Measurements from ENCODE around the gene TRAP1. TPM values are rescaled to one million over a fixed set of nuclear protein-coding genes. Genes with fewer than 3 reads are reported as not detected.
A peak's percentile ranks its signal among the peaks of the same experiment; 100 is the strongest.

TRAP1 gene
- total RNA-seq, 1 experiment from 2014 or later: 204 TPM

DNA sequence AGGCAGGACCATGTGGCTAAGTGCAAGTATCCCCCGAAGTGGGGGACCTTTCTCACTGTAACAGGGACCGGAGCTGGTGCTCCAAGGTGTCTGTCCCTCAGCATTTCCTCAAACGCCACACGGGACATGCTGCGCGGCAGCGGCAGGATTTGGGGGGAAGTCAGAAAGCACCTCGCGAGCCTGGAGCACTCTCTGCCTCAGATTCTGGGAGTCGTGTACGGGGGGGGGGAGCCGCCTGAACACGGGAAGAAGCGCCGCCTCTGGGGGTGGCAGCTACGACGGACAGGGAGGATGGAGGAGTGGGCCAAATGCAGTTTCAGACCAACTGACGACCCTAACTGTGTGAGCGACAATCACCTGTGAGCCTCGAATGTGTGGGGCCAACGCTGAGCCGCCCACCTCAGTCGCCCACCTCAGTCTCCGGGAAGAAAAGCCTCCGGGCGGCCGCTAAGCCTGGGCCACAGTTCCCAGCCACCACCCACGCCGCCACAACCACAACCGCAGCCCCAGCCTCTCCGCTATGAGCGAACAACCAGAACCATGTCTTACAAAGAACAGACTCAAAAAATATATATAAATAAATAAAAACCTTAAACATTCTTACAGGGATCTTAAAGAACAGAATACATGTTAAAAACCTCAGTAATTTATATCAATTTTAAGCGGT is 8.8 kb upstream of the TRAP1 start:
- peaks cover 6% of the 10 kb centered on the region for H4K20me1 ChIP-seq (ENCODE audit: insufficient read depth)
- BruUV-seq (replicated peaks): no TSS peak
- intact Hi-C loops (cut with micrococcal nuclease; ENCODE audit: unreplicated experiment): no loop called here
- peaks cover 10% of the 10 kb centered on the region; the same call in 1 of the 2 replicates for H3F3A ChIP-seq (ENCODE audit: insufficient read depth, low read depth)
- no peak overlapping the region for H3K27ac ChIP-seq
- H3K79me2 ChIP-seq (ENCODE audit: low read depth): no peaks in the 10 kb centered on the region
- POLR2A ChIA-PET (ENCODE audit: unreplicated experiment): interaction anchor here (0.7 kb wide), 1 partner anchor 142 kb away, joined by 4 read pairs; no protein-coding TSS in a partner anchor
- no peak overlapping the region for H3K4me2 ChIP-seq
- H2AFZ ChIP-seq: no peak overlapping the region
- DNase-seq: no peak
- no peaks in the 10 kb centered on the region for H3K27me3 ChIP-seq (ENCODE audit: insufficient read depth, low read depth)
- H3K36me3 ChIP-seq (ENCODE audit: low read depth): 0 out of 2 replicates have a peak, but pooled peaks cover 3% of the 10 kb centered on the region
- H3K9me3 ChIP-seq (ENCODE audit: insufficient read depth, low read depth): no peaks in the 10 kb centered on the region
- no peaks in the 10 kb centered on the region for H3K9me2 ChIP-seq (ENCODE audit: insufficient read depth)
- no peaks in the 10 kb centered on the region for H3K4me1 ChIP-seq (replicated peaks; ENCODE audit: insufficient read depth)
- CTCF ChIA-PET: no interaction called here
- no peak overlapping the region for H3K4me3 ChIP-seq
- no peak for TF ChIP-seq CTCF (conservative IDR thresholded peaks at IDR 0.05)
- no peak for TF ChIP-seq EZH2 (IDR thresholded peaks at IDR 0.05; ENCODE audit: low read depth)

- no TSS peak for BruUV-seq (replicated peaks)
- intact Hi-C loops (cut with micrococcal nuclease; ENCODE audit: unreplicated experiment): no loop called here
- no peaks in the 10 kb centered on the region for H3K9me2 ChIP-seq (ENCODE audit: insufficient read depth)
- no peaks in the 10 kb centered on the region for H3K27me3 ChIP-seq (ENCODE audit: insufficient read depth, low read depth)
- H4K20me1 ChIP-seq (ENCODE audit: insufficient read depth): peaks cover 6% of the 10 kb centered on the region
- 0 out of 2 replicates have a peak, but pooled peaks cover 3% of the 10 kb centered on the region for H3K36me3 ChIP-seq (ENCODE audit: low read depth)
- ChIA-PET CTCF (no interaction called here), POLR2A (ENCODE audit: unreplicated experiment) (interaction anchor here (0.7 to 0.9 kb wide), 3 partner anchors 28 to 143 kb away, joined by 3 to 4 read pairs (median 4); no protein-coding TSS in a partner anchor)
- TF ChIP-seq EZH2 (IDR thresholded peaks at IDR 0.05; ENCODE audit: low read depth): no peak
- no peak for TF ChIP-seq CTCF (conservative IDR thresholded peaks at IDR 0.05)
- no peak for DNase-seq
- H3K4me3 ChIP-seq: no peak overlapping the region
- no peak overlapping the region for H3K27ac ChIP-seq
- H3K4me1 ChIP-seq (replicated peaks; ENCODE audit: insufficient read depth): no peaks in the 10 kb centered on the region
- H3F3A ChIP-seq (ENCODE audit: insufficient read depth, low read depth): peaks cover 10% of the 10 kb centered on the region; the same call in 1 of the 2 replicates
- no peaks in the 10 kb centered on the region for H3K79me2 ChIP-seq (ENCODE audit: low read depth)
- no peak overlapping the region for H2AFZ ChIP-seq
- no peak overlapping the region for H3K4me2 ChIP-seq
- H3K9me3 ChIP-seq (ENCODE audit: insufficient read depth, low read depth): no peaks in the 10 kb centered on the region
Observed at GRCh38 chr16:3725276-3725675, 8.0 kb upstream of the TRAP1 start.

GRCh38 chr16:3722508-3722907 is 5.2 kb upstream of the TRAP1 start:
- Histone ChIP-seq H3K27me3 (ENCODE audit: insufficient read depth, low read depth) (no peaks in the 10 kb centered on the region), H3K9me3 (ENCODE audit: insufficient read depth, low read depth) (no peaks in the 10 kb centered on the region), H3K27ac (no peak overlapping the region), H3K36me3 (ENCODE audit: low read depth) (no peaks in the 10 kb centered on the region), H3K4me2 (no peak overlapping the region), H3K9me2 (ENCODE audit: insufficient read depth) (no peaks in the 10 kb centered on the region), H4K20me1 (ENCODE audit: insufficient read depth) (peaks cover 6% of the 10 kb centered on the region; the same call in 1 of the 2 replicates), H3K79me2 (ENCODE audit: low read depth) (no peaks in the 10 kb centered on the region), H2AFZ (no peak overlapping the region), H3F3A (ENCODE audit: insufficient read depth, low read depth) (peaks cover 6% of the 10 kb centered on the region; the same call in 1 of the 2 replicates), H3K4me3 (no peak overlapping the region), H3K4me1 (replicated peaks; ENCODE audit: insufficient read depth) (no peaks in the 10 kb centered on the region)
- BruUV-seq (replicated peaks): TSS peak; percentile 7
- CTCF ChIA-PET: no interaction called here
- DNase-seq: no peak
- POLR2A ChIA-PET (ENCODE audit: unreplicated experiment): interaction anchor here (0.6 kb wide), 1 partner anchor 158 kb away, joined by 4 read pairs; no protein-coding TSS in a partner anchor
- TF ChIP-seq CTCF (conservative IDR thresholded peaks at IDR 0.05) (no peak), EZH2 (IDR thresholded peaks at IDR 0.05; ENCODE audit: low read depth) (no peak)
- intact Hi-C loops (cut with micrococcal nuclease; ENCODE audit: unreplicated experiment): no loop called here

Measured in PC-9 (cell line).